Mesothelial cell of epicardium (in vitro differentiated cells): ENCODE measurements around the gene ANAPC5. TPM values are rescaled to one million over a fixed set of nuclear protein-coding genes. Genes with fewer than 3 reads are reported as not detected.

Experiments
- DNase-seq, 2 experiments: peaks; one replicate each; pipeline ENCODE4 v3.0.0; 2021; ENCODE audit warnings: low spot score in 2 of 2; ENCODE audit not compliant: unreplicated experiment in 2 of 2
- H3K27ac Mint-ChIP-seq: 2 replicates; pipeline ENCODE4 v1.8.0; 2021; ENCODE audit warnings: mixed read lengths
- H3K27me3 Mint-ChIP-seq: 2 replicates; pipeline ENCODE4 v1.8.0; 2021; ENCODE audit warnings: low read depth, mixed read lengths
- H3K36me3 Mint-ChIP-seq: 2 replicates; pipeline ENCODE4 v1.8.0; 2021; ENCODE audit warnings: mixed read lengths
- H3K4me1 Mint-ChIP-seq: 2 replicates; pipeline ENCODE4 v1.8.0; 2021; ENCODE audit warnings: mixed read lengths
- H3K4me3 Mint-ChIP-seq: 2 replicates; pipeline ENCODE4 v1.8.0; 2021; ENCODE audit warnings: mild to moderate bottlenecking, moderate library complexity, mixed read lengths
- H3K9me3 Mint-ChIP-seq: 2 replicates; pipeline ENCODE4 v1.8.0; 2021; ENCODE audit warnings: mixed read lengths
- total RNA-seq: library from RNA; stranded (reverse); gene quantifications from 3 replicates; pipeline ENCODE4 v1.2.1, GENCODE V29; 2021
- TF ChIP-seq, protein P1 (sequence below): fragments of 200-600 bp; sonication (generic); IDR thresholded peaks from one replicate; pipeline ENCODE4 v1.5.0; 2021; ENCODE audit warnings: antibody characterized with exemption; ENCODE audit not compliant: unreplicated experiment

The ANAPC5 gene
- total RNA-seq, 1 donor from 2014 or later: 117 TPM

DNA sequence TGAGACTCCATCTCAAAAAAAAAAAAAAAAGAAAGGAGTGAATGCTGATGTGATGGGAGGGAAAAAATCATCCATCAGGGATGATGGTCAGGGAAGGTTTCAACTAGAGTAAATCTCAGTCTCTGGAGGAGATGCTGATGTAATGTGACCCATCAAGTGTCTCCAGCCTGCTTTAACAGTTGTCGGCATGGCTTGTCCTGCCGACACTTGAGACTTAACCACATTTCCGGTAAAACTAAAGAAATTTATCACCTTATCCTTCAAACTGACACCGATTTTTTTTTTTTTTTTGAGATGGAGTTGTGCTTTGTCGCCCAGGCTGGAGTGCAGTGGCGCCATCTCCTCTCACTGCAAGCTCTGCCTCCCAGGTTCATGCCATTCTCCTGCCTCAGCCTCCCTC lies 21.5 kb upstream of the ANAPC5 start:
- H3K27ac Mint-ChIP-seq: no peak overlapping the region
- H3K4me1 Mint-ChIP-seq: no peaks in the 10 kb centered on the region
- peaks cover 1% of the 10 kb centered on the region for H3K27me3 Mint-ChIP-seq
- H3K9me3 Mint-ChIP-seq: no peaks in the 10 kb centered on the region
- DNase-seq: no peak
- no peak overlapping the region for H3K4me3 Mint-ChIP-seq
- H3K36me3 Mint-ChIP-seq: no peaks in the 10 kb centered on the region
- TF ChIP-seq, protein P1, sequence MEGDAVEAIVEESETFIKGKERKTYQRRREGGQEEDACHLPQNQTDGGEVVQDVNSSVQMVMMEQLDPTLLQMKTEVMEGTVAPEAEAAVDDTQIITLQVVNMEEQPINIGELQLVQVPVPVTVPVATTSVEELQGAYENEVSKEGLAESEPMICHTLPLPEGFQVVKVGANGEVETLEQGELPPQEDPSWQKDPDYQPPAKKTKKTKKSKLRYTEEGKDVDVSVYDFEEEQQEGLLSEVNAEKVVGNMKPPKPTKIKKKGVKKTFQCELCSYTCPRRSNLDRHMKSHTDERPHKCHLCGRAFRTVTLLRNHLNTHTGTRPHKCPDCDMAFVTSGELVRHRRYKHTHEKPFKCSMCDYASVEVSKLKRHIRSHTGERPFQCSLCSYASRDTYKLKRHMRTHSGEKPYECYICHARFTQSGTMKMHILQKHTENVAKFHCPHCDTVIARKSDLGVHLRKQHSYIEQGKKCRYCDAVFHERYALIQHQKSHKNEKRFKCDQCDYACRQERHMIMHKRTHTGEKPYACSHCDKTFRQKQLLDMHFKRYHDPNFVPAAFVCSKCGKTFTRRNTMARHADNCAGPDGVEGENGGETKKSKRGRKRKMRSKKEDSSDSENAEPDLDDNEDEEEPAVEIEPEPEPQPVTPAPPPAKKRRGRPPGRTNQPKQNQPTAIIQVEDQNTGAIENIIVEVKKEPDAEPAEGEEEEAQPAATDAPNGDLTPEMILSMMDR: no peak

DNA sequence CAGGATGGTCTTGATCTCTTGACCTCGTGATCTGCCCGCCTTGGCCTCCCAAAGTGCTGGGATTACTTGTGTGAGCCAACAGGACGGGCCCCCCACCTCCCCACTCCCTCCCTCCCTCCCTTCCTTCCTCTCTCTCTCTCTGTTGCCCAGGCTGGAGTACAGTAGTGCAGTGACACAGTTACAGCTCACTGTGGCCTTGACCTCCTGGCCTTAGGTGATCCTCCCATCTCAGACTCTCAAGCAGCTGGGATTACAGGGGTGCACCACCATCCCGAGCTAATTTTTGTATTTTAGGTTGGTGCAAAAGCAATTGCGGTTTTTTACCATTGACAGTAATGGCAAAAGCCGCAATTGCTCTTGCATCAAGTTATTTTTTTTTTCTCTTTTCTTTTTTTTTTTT lies 19.2 kb upstream of the ANAPC5 start:
- no peaks in the 10 kb centered on the region for H3K36me3 Mint-ChIP-seq
- DNase-seq: no peak
- H3K27ac Mint-ChIP-seq: no peak overlapping the region
- no peaks in the 10 kb centered on the region for H3K9me3 Mint-ChIP-seq
- H3K4me1 Mint-ChIP-seq: no peaks in the 10 kb centered on the region
- H3K4me3 Mint-ChIP-seq: no peak overlapping the region
- TF ChIP-seq, protein P1: no peak
- H3K27me3 Mint-ChIP-seq: no peaks in the 10 kb centered on the region

DNA sequence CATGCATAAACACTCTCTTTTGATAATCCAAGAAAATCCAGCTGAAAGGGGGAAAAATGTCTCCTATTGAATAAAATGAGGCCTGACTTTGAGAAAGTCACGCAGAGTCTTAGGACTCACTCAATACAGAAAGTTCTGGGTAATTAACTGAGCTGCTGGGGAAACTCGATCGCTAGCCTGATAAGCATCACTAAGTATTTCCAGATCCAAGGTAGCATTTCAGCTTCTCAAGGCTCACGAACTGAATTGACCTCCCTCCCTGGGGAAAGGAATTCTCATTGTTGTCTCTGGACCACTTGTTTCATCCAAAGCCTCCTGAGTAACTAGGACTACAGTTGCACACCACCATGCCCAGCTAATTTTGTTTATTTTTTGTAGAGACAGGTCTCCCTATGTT lies 13.8 kb upstream of the ANAPC5 start:
- DNase-seq: no peak

DNA sequence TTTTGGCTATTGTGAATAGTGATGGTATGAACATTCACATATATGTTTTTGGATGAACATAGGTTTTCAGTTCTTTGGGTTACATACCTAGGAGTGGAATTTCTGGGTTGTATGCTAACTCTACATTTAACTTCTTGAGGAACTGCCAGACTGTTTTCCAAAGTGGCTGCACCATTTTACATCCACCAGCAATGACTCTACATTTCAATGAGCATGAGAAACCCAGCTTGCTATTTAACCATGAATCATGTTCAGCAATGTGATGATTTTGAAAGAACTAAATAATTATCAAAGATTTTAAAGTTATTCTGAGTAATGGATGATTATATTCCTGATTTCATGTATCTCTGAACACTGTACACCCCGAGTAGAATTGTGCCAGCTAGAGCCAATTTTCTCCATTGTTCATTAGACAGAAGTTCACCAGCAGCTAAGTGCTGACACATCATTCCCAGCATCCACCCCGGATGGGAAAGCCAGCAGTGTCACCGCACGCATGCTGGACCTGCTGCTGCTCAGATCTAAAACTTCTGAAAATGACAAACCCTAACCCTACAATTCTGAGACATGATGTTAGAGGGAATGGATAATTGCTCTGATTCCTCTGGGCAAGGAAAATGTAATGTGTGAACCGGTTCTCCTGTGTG lies 13.3 kb upstream of the ANAPC5 start:
- Mint-ChIP-seq H3K27ac (no peak overlapping the region), H3K4me1 (peaks cover 4% of the 10 kb centered on the region), H3K4me3 (no peak overlapping the region), H3K27me3 (peaks cover 10% of the 10 kb centered on the region), H3K9me3 (no peaks in the 10 kb centered on the region), H3K36me3 (no peaks in the 10 kb centered on the region)
- TF ChIP-seq, protein P1: no peak
- DNase-seq: no peak

More for the DNA sequence above, 13.8 kb upstream of the ANAPC5 start:
- peaks cover 10% of the 10 kb centered on the region for H3K27me3 Mint-ChIP-seq
- H3K4me1 Mint-ChIP-seq: peaks cover 4% of the 10 kb centered on the region
- H3K9me3 Mint-ChIP-seq: no peaks in the 10 kb centered on the region
- no peak overlapping the region for H3K27ac Mint-ChIP-seq
- no peak overlapping the region for H3K4me3 Mint-ChIP-seq
- H3K36me3 Mint-ChIP-seq: no peaks in the 10 kb centered on the region
- TF ChIP-seq, protein P1: no peak

DNA sequence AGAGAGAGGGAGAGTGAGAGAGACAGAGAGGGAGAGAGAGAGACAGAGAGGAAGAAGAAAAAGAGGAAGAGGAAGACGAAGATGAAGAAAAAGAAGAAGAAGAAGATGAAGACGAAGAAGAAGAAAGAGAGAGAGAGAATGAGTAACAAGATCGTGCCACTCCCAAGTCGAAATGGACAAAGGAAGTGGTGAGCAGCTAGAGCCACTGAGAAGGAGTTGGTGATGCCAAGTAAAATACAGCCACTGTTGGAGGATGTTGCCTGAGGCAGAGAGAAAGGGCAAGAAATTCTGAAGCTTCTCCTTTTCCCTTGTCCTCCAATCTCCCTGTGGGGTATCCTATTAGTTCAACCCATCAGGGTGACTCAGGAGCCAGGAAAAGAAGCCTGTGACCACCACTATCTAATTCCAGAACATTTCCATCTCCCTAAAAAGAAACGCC lies 12.5 kb upstream of the ANAPC5 start:
- peaks cover 15% of the 10 kb centered on the region for H3K27me3 Mint-ChIP-seq
- H3K36me3 Mint-ChIP-seq: no peaks in the 10 kb centered on the region
- DNase-seq: no peak
- TF ChIP-seq, protein P1: no peak
- H3K4me1 Mint-ChIP-seq: peaks cover 4% of the 10 kb centered on the region
- H3K27ac Mint-ChIP-seq: no peak overlapping the region
- no peaks in the 10 kb centered on the region for H3K9me3 Mint-ChIP-seq
- H3K4me3 Mint-ChIP-seq: no peak overlapping the region
